HTR-8/SVneo (cell line): ENCODE data around the gene POU3F3.

Source experiments
- DNase-seq: peaks from one replicate; pipeline ENCODE4 v3.0.0; 2011; ENCODE audit warnings: low spot score, mixed read lengths; ENCODE audit not compliant: insufficient read length
- FAIRE-seq: peaks from 2 replicates; lab custom pipeline; 2011; peaks lifted over from hg19 to GRCh38; lab: Jason Lieb, UNC

POU3F3 gene

GRCh38 chr2:104853534-104854497 lies at the start of gene POU3F3:
Gene POU3F3 (plus strand): TSS chr2:104854115. CDS start chr2:104855511, 1,396 bp downstream.
- no peak for FAIRE-seq

GRCh38 chr2:104804148-104804890 lies 49.6 kb upstream of the POU3F3 start:
- FAIRE-seq (no peak), DNase-seq (no peak)

More at GRCh38 chr2:104853534-104854497, at the start of gene POU3F3:
- DNase-seq = no peak

- DNase-seq (no peak), FAIRE-seq (no peak)
Observed at GRCh38 chr2:104812286-104812685, 41.6 kb upstream of the POU3F3 start.

GRCh38 chr2:104816143-104816542 lies 37.8 kb upstream of the POU3F3 start:
- DNase-seq (no peak), FAIRE-seq (no peak)

- FAIRE-seq (no peak), DNase-seq (no peak)
Observed at GRCh38 chr2:104818264-104818663, 35.7 kb upstream of the POU3F3 start.

GRCh38 chr2:104820126-104820525 lies 33.8 kb upstream of the POU3F3 start:
- DNase-seq (no peak), FAIRE-seq (no peak)

GRCh38 chr2:104825124-104825865 lies 28.6 kb upstream of the POU3F3 start:
- DNase-seq (no peak), FAIRE-seq (no peak)

GRCh38 chr2:104826016-104826415 lies 27.9 kb upstream of the POU3F3 start:
- FAIRE-seq = no peak

GRCh38 chr2:104831742-104832141 lies 22.2 kb upstream of the POU3F3 start:
- DNase-seq (no peak), FAIRE-seq (no peak)

More at GRCh38 chr2:104826016-104826415, 27.9 kb upstream of the POU3F3 start:
- DNase-seq = no peak

GRCh38 chr2:104834431-104835153 lies 19.3 kb upstream of the POU3F3 start:
- DNase-seq (no peak), FAIRE-seq (no peak)

- FAIRE-seq (no peak), DNase-seq (no peak)
Observed at GRCh38 chr2:104836265-104836664, 17.6 kb upstream of the POU3F3 start.

- DNase-seq = no peak
- FAIRE-seq = no peak
Observed at GRCh38 chr2:104836841-104837240, 17.1 kb upstream of the POU3F3 start.

GRCh38 chr2:104840156-104840555 lies 13.8 kb upstream of the POU3F3 start:
- FAIRE-seq (no peak), DNase-seq (no peak)

- DNase-seq (no peak), FAIRE-seq (no peak)
Observed at GRCh38 chr2:104840893-104841585, 12.9 kb upstream of the POU3F3 start.

- FAIRE-seq (no peak), DNase-seq (no peak)
Observed at GRCh38 chr2:104841744-104842143, 12.2 kb upstream of the POU3F3 start.

GRCh38 chr2:104844807-104845551 lies 8.9 kb upstream of the POU3F3 start:
- DNase-seq (no peak), FAIRE-seq (no peak)

- FAIRE-seq (no peak), DNase-seq (no peak)
Observed at GRCh38 chr2:104845552-104845931, 8.4 kb upstream of the POU3F3 start.

- FAIRE-seq = peak; percentile 16
Observed at GRCh38 chr2:104845946-104846785, 7.7 kb upstream of the POU3F3 start.

More at GRCh38 chr2:104845946-104846785, 7.7 kb upstream of the POU3F3 start:
- DNase-seq = no peak
